ENCODE measurements around the gene SLAMF8.
A peak's percentile ranks its signal among the peaks of the same experiment; 100 is the strongest.

The SLAMF8 gene

GRCh38 chr1:159861218-159861617 lies 34.5 kb downstream of the SLAMF8 start:
- Mint-ChIP-seq H3K4me3 (no peak overlapping the region), H3K27me3 (peaks cover 26% of the 10 kb centered on the region), H3K36me3 (no peaks in the 10 kb centered on the region), H3K9me3 (no peaks in the 10 kb centered on the region), H3K4me1 (peaks cover under 1% of the 10 kb centered on the region), H3K27ac (no peak overlapping the region)
- no peak for DNase-seq
- CTCF ChIA-PET = no interaction called here

- H3K4me3 Mint-ChIP-seq = no peak overlapping the region
- no peaks in the 10 kb centered on the region for H3K36me3 Mint-ChIP-seq
- no peak for DNase-seq
- no peaks in the 10 kb centered on the region for H3K9me3 Mint-ChIP-seq
- peaks cover 9% of the 10 kb centered on the region for H3K4me1 Mint-ChIP-seq
- H3K27me3 Mint-ChIP-seq = peaks cover 30% of the 10 kb centered on the region
- CTCF ChIA-PET = no interaction called here
- no peak overlapping the region for H3K27ac Mint-ChIP-seq
These were observed 35.4 kb downstream of the SLAMF8 start for GRCh38 chr1:159862031-159862430.

GRCh38 chr1:159862557-159862956 lies 35.9 kb downstream of the SLAMF8 start, which contains the start of gene VSIG8:
TSS of gene VSIG8 (minus strand) at chr1:159862657. CDS start at chr1:159862521, 136 bp downstream.
- peaks cover 10% of the 10 kb centered on the region for H3K4me1 Mint-ChIP-seq
- H3K36me3 Mint-ChIP-seq = no peaks in the 10 kb centered on the region
- H3K4me3 Mint-ChIP-seq = no peak within 1 kb of the TSS
- no peak for DNase-seq
- H3K9me3 Mint-ChIP-seq = no peaks in the 10 kb centered on the region
- H3K27me3 Mint-ChIP-seq = peaks cover 35% of the 10 kb centered on the region
- H3K27ac Mint-ChIP-seq = no peak within 1 kb of the TSS
- CTCF ChIA-PET = interaction anchor here (0.9 kb wide), 1 partner anchor 12 kb away, joined by 3 read pairs; no protein-coding TSS in a partner anchor

- Mint-ChIP-seq H3K36me3 (no peaks in the 10 kb centered on the region), H3K27ac (no peak overlapping the region), H3K9me3 (no peaks in the 10 kb centered on the region), H3K4me3 (no peak overlapping the region), H3K4me1 (peaks cover 13% of the 10 kb centered on the region), H3K27me3 (peaks cover 52% of the 10 kb centered on the region)
- CTCF ChIA-PET = interaction anchor here (0.6 to 1.5 kb wide), 2 partner anchors 28 to 1909 kb away, joined by 3 to 4 read pairs; no protein-coding TSS in a partner anchor
- DNase-seq = no peak
These were observed 37.6 kb downstream of the SLAMF8 start for GRCh38 chr1:159864262-159864661.

GRCh38 chr1:159866066-159866465 lies 39.4 kb downstream of the SLAMF8 start:
- CTCF ChIA-PET = interaction anchor here (1.2 to 1.5 kb wide), 3 partner anchors 13 to 68 kb away, joined by 3 to 5 read pairs (median 5); no protein-coding TSS in a partner anchor
- Mint-ChIP-seq H3K4me3 (no peak overlapping the region), H3K27ac (no peak overlapping the region), H3K36me3 (no peaks in the 10 kb centered on the region), H3K9me3 (no peaks in the 10 kb centered on the region), H3K4me1 (peaks cover 13% of the 10 kb centered on the region), H3K27me3 (peaks cover 50% of the 10 kb centered on the region)
- no peak for DNase-seq

- Mint-ChIP-seq H3K4me1 (peaks cover 13% of the 10 kb centered on the region), H3K9me3 (no peaks in the 10 kb centered on the region), H3K27me3 (peaks cover 48% of the 10 kb centered on the region), H3K4me3 (no peak overlapping the region), H3K36me3 (no peaks in the 10 kb centered on the region), H3K27ac (no peak overlapping the region)
- CTCF ChIA-PET = interaction anchor here (1.2 to 1.5 kb wide), 3 partner anchors 14 to 653 kb away, joined by 3 to 5 read pairs (median 5); no protein-coding TSS in a partner anchor
- DNase-seq = no peak
These were observed 40.4 kb downstream of the SLAMF8 start for GRCh38 chr1:159866905-159867663.

GRCh38 chr1:159867664-159868026 lies 41.0 kb downstream of the SLAMF8 start:
- Mint-ChIP-seq H3K9me3 (no peaks in the 10 kb centered on the region), H3K4me3 (no peak overlapping the region), H3K27me3 (peaks cover 51% of the 10 kb centered on the region), H3K4me1 (peaks cover 13% of the 10 kb centered on the region), H3K27ac (no peak overlapping the region), H3K36me3 (no peaks in the 10 kb centered on the region)
- no peak for DNase-seq
- CTCF ChIA-PET = interaction anchor here (1.1 to 1.2 kb wide), 2 partner anchors 11 to 653 kb away, joined by 3 to 5 read pairs; no protein-coding TSS in a partner anchor

GRCh38 chr1:159868766-159869165 lies 42.1 kb downstream of the SLAMF8 start:
- CTCF ChIA-PET = interaction anchor here (1.1 kb wide), 1 partner anchor 9 kb away, joined by 3 read pairs; no protein-coding TSS in a partner anchor

GRCh38 chr1:159869173-159869572 lies 42.5 kb downstream of the SLAMF8 start:
- H3K4me3 Mint-ChIP-seq = no peak overlapping the region
- no peaks in the 10 kb centered on the region for H3K9me3 Mint-ChIP-seq
- H3K36me3 Mint-ChIP-seq = no peaks in the 10 kb centered on the region
- CTCF ChIA-PET = no interaction called here
- no peak overlapping the region for H3K27ac Mint-ChIP-seq
- H3K27me3 Mint-ChIP-seq = peaks cover 56% of the 10 kb centered on the region
- peak; percentile 36 for DNase-seq
- peaks cover 13% of the 10 kb centered on the region for H3K4me1 Mint-ChIP-seq

More at GRCh38 chr1:159868766-159869165, 42.1 kb downstream of the SLAMF8 start:
- Mint-ChIP-seq H3K9me3 (no peaks in the 10 kb centered on the region), H3K27ac (no peak overlapping the region), H3K27me3 (peaks cover 56% of the 10 kb centered on the region), H3K4me1 (peaks cover 13% of the 10 kb centered on the region), H3K36me3 (no peaks in the 10 kb centered on the region), H3K4me3 (no peak overlapping the region)
- no peak for DNase-seq

- Mint-ChIP-seq H3K9me3 (no peaks in the 10 kb centered on the region), H3K4me3 (no peak overlapping the region), H3K27me3 (peaks cover 56% of the 10 kb centered on the region), H3K27ac (no peak overlapping the region), H3K36me3 (no peaks in the 10 kb centered on the region), H3K4me1 (peaks cover 13% of the 10 kb centered on the region)
- DNase-seq = no peak
- CTCF ChIA-PET = no interaction called here
These were observed 42.9 kb downstream of the SLAMF8 start for GRCh38 chr1:159869607-159870006.

- no peak overlapping the region for H3K27ac Mint-ChIP-seq
- H3K36me3 Mint-ChIP-seq = no peaks in the 10 kb centered on the region
- DNase-seq = no peak
- peaks cover 46% of the 10 kb centered on the region for H3K27me3 Mint-ChIP-seq
- peaks cover 13% of the 10 kb centered on the region for H3K4me1 Mint-ChIP-seq
- CTCF ChIA-PET = no interaction called here
- no peaks in the 10 kb centered on the region for H3K9me3 Mint-ChIP-seq
- H3K4me3 Mint-ChIP-seq = no peak overlapping the region
These were observed 44.0 kb downstream of the SLAMF8 start for GRCh38 chr1:159870704-159871103.

GRCh38 chr1:159872891-159873290 lies 46.2 kb downstream of the SLAMF8 start:
- Mint-ChIP-seq H3K9me3 (no peaks in the 10 kb centered on the region), H3K4me3 (no peak overlapping the region), H3K4me1 (peaks cover 3% of the 10 kb centered on the region), H3K27me3 (peaks cover 32% of the 10 kb centered on the region), H3K36me3 (no peaks in the 10 kb centered on the region), H3K27ac (no peak overlapping the region)
- CTCF ChIA-PET = interaction anchor here (0.6 to 3.2 kb wide), 4 partner anchors 17 to 135 kb away, joined by 3 to 11 read pairs (median 4); no protein-coding TSS in a partner anchor
- no peak for DNase-seq

GRCh38 chr1:159873530-159874143 lies 47.0 kb downstream of the SLAMF8 start:
- peaks cover 3% of the 10 kb centered on the region for H3K4me1 Mint-ChIP-seq
- CTCF ChIA-PET = interaction anchor here (0.6 to 3.2 kb wide), 5 partner anchors 16 to 134 kb away, joined by 3 to 11 read pairs (median 6); no protein-coding TSS in a partner anchor

GRCh38 chr1:159877695-159878444 lies 51.2 kb downstream of the SLAMF8 start:
- Mint-ChIP-seq H3K27ac (no peak overlapping the region), H3K4me1 (no peaks in the 10 kb centered on the region), H3K36me3 (no peaks in the 10 kb centered on the region), H3K4me3 (no peak overlapping the region), H3K9me3 (no peaks in the 10 kb centered on the region), H3K27me3 (peaks cover 7% of the 10 kb centered on the region)
- no peak for DNase-seq
- CTCF ChIA-PET = interaction anchor here (0.9 to 1.3 kb wide), 2 partner anchors 10 to 80 kb away, joined by 3 to 4 read pairs; no protein-coding TSS in a partner anchor

More at GRCh38 chr1:159873530-159874143, 47.0 kb downstream of the SLAMF8 start:
- DNase-seq = no peak
- no peak overlapping the region for H3K4me3 Mint-ChIP-seq
- no peaks in the 10 kb centered on the region for H3K9me3 Mint-ChIP-seq
- H3K36me3 Mint-ChIP-seq = no peaks in the 10 kb centered on the region
- H3K27ac Mint-ChIP-seq = no peak overlapping the region
- H3K27me3 Mint-ChIP-seq = peaks cover 25% of the 10 kb centered on the region

Data from activated naive CD4-positive, alpha-beta T cell treated with anti-CD3 and anti-CD28 coated beads, Interleukin-2, amount 10 ng/mL, durations not matched to agents 7 days and 5 days (primary cell).